Activated CD8-positive, alpha-beta memory T cell treated with anti-CD3 and anti-CD28 coated beads, Interleukin-2, amount 50 U/mL, for 4 hours (primary cell): ENCODE results near the gene POLR2C.
"Not testable (repeated sequence)": the region's sequence is repeated elsewhere in the genome, so short reads cannot be mapped to it uniquely, and the experiment has no call there.

ENCODE experiments used
- DNase-seq: peaks from one replicate; pipeline ENCODE4 v3.0.0-alpha.2; 2020

Gene POLR2C

DNA sequence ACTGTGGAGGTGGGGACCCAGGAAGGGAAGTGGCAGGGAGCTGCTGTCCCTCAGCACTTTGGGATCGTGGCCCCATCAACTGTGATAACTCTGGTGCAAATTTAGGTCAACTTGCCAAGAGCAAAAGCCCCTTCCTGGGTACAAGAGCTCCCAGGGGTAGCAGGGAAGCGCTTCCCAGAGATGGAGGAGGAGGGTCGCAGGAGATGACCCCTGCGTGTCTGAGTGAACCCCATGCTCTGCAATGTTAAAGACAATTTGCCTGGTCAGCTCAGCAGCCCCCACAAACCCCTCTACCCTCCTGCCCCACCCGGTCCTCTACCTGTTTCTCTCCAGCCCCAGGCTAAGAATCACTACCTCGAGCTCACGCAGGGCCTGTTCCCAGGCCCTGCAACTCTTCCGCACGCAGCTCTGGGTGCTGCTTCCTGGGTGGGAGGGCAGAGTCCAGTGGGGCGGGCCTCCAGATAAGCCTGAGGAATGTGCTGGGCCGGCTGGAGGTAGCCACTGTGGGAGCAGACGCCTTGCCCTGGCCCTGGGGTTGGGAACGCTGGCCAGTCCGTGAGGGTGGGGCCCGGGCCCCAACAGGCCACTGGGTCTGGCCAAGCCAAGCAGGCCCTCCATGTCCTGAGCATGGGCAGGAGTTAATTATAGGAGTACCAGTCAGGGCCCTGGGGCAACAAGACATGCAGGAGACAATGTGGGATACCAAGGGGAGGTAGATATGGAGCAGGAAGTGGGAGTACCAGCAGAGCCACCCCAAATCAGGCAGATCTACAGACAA is 17.7 kb downstream of the POLR2C start:
- DNase-seq = no peak

DNA sequence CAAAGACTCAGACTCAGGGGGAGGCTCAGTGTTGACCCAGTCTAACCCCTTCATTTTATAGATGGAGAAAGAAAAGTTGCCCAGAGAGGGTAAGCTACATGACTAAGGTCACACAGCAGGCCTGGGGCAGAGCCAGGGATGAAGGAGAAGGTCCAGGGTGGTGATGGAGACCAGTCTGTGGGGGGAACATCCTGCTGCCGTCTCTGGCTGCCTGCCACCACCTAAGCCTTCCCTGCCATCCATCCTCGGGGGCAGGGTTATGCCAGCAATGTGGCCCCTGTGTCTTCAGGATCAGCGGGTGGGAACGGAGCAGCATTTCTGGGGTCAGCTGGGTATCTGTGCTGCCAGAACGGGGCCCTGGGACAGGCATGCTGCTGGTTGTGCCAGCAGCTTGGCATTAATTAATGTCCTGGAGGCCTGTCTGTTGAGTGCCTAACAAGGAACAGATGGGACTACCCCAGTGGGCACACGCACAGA is 18.3 kb downstream of the POLR2C start:
- no peak for DNase-seq

DNA sequence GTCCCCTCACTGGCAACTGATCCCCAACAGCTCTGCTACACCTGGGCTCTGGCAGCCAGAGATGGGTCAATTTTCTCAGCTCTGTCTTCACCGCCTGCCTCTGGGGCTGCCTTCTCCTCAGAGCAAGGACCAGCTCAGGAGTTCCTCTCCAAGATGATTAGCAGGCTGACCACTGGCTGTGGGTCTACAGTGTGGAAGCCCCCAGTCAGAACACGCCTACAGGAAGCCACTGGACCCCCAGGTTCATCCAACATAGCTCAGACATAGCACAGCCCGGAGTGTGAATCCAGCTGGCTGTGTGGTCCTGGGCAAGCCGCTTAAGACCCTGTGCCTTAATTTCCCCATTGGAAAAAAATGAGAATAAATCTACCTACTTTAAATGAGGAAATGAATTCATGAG is 18.9 kb downstream of the POLR2C start:
- no peak for DNase-seq

DNA sequence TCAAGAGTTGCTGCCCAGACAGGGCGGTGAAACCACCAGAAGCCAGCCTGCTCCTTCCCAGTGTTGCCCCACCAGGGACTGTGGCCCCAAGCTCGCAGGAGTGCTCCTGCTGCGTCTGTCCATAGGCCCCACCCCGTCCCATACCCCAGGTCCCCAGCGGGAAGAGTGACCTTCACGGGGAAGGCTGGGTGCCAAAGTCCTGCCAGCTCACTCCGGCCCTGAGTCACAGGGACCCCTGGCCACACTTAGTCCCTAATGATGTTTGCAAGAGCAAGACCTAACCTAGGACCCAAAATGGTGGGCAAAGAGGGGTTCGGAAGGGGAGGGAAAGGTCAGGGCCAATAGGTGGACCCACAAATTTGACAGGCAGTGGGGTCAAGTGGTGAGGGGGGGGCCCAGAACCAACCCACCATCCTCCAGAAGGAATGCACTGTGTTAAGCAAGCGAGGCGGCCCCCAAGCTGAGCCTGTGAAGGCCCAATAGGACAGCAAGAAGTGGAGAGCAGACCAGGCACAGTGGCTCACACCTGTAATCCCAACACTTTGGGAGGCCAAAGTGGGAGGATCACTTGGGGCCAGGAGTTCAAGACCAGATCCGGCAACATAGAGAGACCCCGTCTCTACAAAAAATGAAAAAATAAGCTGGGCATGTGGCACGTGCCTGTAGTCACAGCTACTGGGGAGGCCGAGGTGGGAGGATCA is 20.5 kb downstream of the POLR2C start:
- DNase-seq = no peak

GRCh38 chr16:57483725-57484514 is 21.4 kb downstream of the POLR2C start:
- no peak for DNase-seq

GRCh38 chr16:57484515-57485005 is 22.1 kb downstream of the POLR2C start:
- DNase-seq = no peak

GRCh38 chr16:57485091-57485915 is 22.8 kb downstream of the POLR2C start:
- DNase-seq = no peak

- peak; percentile 84 for DNase-seq
Observed at GRCh38 chr16:57485916-57486857, 23.7 kb downstream of the POLR2C start, which contains the start of gene DOK4. TSS of gene DOK4 (minus strand) at chr16:57486493. CDS start at chr16:57479507, 6,986 bp downstream.

DNA sequence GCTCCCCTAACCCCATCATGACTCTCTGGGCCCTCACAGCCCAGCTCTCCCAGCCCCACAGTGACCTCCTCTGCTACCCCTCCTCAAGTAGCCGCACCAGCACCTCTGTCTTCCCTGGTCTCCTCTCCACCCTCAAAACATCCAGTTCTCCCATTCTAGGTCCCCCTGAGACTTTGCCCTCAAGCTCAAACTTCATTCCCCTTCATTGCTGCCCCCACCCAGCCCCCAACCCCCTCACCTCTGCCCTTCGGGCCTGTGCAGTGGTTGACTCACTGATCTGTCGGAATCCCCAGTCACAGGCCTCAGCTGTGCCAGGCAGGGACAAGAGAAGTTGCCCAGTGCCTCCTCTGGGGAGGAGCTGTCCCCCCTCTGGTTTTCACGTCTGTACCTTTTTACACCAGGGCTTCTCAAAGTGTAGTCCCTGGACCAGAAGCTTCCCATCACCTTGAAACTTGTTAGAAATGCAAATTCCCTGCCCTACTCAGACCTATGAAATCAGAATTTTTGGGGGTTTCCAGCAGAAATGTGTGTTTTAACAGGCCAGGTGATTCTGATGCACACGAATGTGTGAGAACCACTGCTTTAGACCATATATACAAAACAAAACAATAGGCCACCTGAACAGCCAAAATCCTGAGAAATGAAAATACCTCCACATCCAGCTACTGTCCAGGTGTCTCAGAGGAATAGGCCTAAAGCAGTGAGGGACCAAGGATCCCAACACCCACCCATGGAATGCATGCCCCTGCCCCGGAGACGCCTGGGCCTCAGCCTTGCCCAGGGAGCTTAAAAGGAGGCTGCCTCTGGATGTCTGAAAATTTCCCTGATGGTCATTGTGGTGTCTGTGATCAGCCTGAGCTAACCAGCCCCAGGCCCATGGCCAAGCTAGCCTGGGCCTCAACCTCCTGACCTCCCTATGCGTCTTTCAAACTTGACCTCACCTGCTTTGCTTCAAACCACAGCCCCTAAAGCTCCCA is 24.7 kb downstream of the POLR2C start:
- DNase-seq = no peak

DNA sequence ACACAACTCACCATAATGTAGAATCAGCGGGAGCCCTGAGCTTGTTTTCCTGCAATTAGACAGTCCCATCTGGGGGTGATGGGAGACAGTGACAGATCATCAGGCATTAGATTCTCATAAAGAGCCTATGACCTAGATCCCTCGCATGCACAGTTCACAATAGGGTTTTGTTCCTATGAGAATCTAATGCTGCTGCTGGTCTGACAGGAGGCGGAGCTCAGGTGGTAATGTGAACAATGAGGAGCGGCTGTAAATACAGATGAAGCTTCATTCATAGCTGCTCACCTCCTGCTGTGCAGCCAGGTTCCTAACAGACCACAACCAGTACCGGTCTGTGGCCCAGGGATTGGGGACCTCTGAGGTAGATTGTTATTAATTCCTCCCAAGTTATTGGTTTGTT is 26.8 kb downstream of the POLR2C start:
- DNase-seq = no peak

DNA sequence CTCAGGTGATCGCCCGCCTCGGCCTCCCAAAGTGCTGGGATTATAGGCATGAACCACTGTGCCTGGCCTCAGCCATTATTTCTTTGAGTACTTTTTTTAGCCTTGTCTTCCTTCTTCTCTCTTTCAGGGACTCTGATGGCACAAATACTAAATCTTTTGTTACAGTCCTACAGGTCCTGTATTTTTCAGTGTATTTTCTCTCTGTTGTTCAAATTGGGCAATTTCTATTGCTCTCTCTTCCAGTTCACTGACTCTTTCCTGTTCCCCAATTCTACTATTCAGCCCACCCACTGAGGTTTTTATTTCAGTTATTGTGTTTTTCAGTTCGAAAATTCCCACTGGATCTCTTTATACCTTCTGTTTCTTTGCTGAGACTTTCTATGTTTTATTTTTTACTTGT is 31.3 kb downstream of the POLR2C start:
- DNase-seq = no peak

GRCh38 chr16:57497121-57497520 is 34.6 kb downstream of the POLR2C start:
- DNase-seq = no peak

DNA sequence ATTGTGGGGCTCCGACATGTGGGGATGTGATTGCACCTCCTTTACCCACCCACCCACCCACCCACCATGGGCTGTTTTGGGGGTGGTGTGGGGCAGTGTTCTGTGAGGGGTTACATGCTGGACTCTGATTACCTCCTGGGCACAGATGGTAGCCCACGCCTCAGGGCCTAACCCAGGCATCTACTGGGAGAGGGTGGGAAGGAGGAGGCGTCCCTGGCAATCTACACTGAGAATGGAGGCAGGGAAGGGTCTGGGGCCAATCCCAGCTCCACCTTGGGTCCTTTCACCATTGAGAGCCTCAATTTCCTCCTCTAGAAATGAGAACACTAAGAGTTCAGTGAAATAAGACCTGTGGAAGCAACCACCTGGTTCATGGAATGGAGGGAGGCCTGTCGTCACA is 35.6 kb downstream of the POLR2C start:
- DNase-seq = no peak

GRCh38 chr16:57499941-57500340 is 37.5 kb downstream of the POLR2C start:
- not testable (repeated sequence) for DNase-seq

DNA sequence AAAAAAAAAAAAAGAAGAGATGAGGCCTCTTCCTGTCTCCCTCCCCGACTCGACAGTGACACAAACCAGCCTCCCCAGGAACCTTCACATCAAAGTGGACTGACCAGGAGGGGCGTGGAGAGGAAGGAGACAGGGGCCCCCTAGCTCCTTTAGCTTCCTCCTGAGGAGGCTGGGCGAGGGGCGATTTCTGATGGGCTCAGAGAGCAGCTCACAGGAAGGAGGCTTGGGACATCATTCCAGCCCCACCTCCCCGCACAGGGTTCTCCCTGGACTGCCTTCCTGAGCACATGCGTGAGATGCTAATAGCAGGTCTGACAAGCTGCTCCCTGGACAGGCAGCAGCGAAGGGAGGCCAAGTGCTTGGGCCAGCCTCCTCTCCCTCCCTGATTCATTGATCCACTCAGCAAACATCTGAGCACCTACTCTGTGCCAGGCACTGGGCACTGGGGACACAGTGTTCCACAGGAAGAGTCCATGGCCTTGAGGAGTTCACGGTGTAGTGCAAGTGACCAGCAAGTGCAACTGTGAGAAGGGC is 38.2 kb downstream of the POLR2C start:
- DNase-seq = no peak

DNA sequence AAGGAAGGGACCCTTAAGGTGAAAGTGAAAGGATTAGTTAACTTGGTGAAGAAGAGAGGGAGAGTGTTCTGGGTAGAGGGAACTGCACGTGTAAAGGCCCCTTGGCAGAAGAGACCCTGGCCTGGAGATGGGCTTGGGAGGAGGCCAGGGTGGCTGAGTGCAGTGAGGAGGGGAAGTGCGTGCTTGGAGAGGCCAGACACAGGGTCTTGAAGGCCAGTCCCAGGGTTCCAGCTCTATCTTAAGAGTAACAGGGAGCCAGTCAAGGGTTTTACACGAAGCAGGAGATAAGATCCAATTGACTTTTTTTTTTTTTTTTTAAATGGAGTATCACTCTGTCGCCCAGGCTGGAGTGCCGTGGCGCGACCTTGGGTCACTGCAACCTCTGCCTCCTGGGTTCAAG is 39.0 kb downstream of the POLR2C start:
- DNase-seq = no peak

DNA sequence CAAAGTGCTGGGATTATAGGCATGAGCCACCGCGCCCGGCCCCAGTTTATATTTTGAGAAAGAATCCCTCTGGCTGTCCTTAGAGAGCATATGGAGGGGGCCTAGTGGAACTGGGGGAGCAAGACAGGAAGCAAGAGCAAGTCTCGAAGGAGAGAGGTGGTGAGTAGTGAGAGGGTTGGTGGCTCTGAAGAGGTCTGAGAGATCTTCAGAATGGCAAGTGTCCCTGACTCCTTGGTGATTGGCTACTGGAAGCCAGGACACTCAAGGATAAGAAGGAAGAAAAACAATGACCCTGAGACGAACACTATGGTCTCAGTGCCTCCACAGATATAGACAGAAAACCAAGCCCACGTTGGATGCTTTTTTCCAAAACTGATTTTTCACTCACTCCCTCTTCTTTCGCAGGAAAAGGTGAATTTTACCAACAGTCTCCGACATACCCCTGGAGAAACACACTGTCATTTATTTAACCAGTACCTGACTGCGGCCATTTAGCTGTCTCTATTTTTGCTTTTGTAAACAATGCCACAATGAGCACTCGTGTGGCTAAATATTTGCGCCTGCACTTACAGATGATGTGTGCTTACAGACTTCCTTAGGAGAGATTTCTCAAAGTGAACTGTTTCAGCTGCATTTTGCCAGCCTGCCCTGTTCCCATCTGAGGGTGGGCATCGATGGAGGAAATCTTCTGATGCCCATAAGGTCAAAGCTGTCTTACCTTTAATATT is 39.7 kb downstream of the POLR2C start:
- no peak for DNase-seq

- no peak for DNase-seq
Observed at GRCh38 chr16:57503366-57503765, 40.9 kb downstream of the POLR2C start.

DNA sequence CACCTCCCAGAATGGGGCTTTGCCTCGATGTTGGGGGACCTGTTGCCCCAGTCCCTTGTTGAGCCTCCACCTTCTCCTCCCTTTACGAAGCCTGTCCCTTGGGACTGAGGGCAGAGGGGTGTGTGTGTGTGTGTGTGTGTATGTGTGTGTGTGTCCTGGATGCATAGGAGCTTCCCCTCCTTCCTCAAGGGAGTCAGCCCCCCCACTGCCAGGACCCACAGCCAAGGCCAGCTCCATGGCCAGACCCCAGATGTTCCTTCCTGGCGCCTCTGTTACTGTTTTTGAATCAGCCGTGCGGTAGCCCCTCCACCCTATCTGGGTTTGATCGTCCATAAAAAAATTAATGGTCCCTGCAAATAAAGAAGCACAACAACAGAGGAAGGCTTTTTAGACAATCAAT is 41.5 kb downstream of the POLR2C start:
- DNase-seq = no peak
